ENCODE results near the gene ADIRF.
"Not testable (repeated sequence)": the region's sequence is repeated elsewhere in the genome, so short reads cannot be mapped to it uniquely, and the experiment has no call there.

ADIRF gene

GRCh38 chr10:86968271-86968993 lies at the start of gene ADIRF:
Gene ADIRF (plus strand): TSS chr10:86968482. CDS start chr10:86968545, 63 bp downstream.
- no peak for DNase-seq (ENCODE audit: low read depth)
- no peak within 1 kb of the TSS for H3K4me3 ChIP-seq (ENCODE audit: low read depth, low read length)
- no peak for TF ChIP-seq CTCF (conservative IDR thresholded peaks at IDR 0.05; ENCODE audit: low read depth, low read length)

GRCh38 chr10:86922553-86922961 lies 45.7 kb upstream of the ADIRF start:
- TF ChIP-seq CTCF (conservative IDR thresholded peaks at IDR 0.05; ENCODE audit: low read depth, low read length), result no peak
- H3K4me3 ChIP-seq (ENCODE audit: low read depth, low read length), result no peak overlapping the region
- no peak for DNase-seq (ENCODE audit: low read depth)

GRCh38 chr10:86929468-86930380 lies 38.6 kb upstream of the ADIRF start:
- H3K4me3 ChIP-seq (ENCODE audit: low read depth, low read length), result no peak overlapping the region
- no peak for DNase-seq (ENCODE audit: low read depth)
- no peak for TF ChIP-seq CTCF (conservative IDR thresholded peaks at IDR 0.05; ENCODE audit: low read depth, low read length)

- TF ChIP-seq CTCF (conservative IDR thresholded peaks at IDR 0.05; ENCODE audit: low read depth, low read length), result no peak
- DNase-seq (ENCODE audit: low read depth), result peak; percentile 75
- no peak overlapping the region for H3K4me3 ChIP-seq (ENCODE audit: low read depth, low read length)
Observed at GRCh38 chr10:86931872-86932271, 36.4 kb upstream of the ADIRF start.

GRCh38 chr10:86932674-86933073 lies 35.6 kb upstream of the ADIRF start:
- no peak for TF ChIP-seq CTCF (conservative IDR thresholded peaks at IDR 0.05; ENCODE audit: low read depth, low read length)
- DNase-seq (ENCODE audit: low read depth), result no peak
- no peak overlapping the region for H3K4me3 ChIP-seq (ENCODE audit: low read depth, low read length)

- DNase-seq (ENCODE audit: low read depth); H3K4me3 ChIP-seq (ENCODE audit: low read depth, low read length): not testable (repeated sequence)
Observed at GRCh38 chr10:86934162-86934711, 34.0 kb upstream of the ADIRF start.
